Embryonic facial prominence (tissue), 1 donor: ENCODE data around the gene RFX3.

ENCODE experiments used
- DNase-seq: peaks from one replicate; pipeline ENCODE4 v3.0.0-alpha.2; 2016; ENCODE audit errors: extremely low spot score

Gene RFX3

GRCh38 chr9:3285365-3286161, 240.2 kb downstream of the RFX3 start:
- no peak for DNase-seq

- DNase-seq, result no peak
Observed at GRCh38 chr9:3282365-3282764, 243.4 kb downstream of the RFX3 start.

GRCh38 chr9:3281399-3281798, 244.4 kb downstream of the RFX3 start:
- no peak for DNase-seq

- DNase-seq, result no peak
Observed at GRCh38 chr9:3277200-3277599, 248.6 kb downstream of the RFX3 start.

GRCh38 chr9:3271581-3271980, 254.2 kb downstream of the RFX3 start:
- no peak for DNase-seq

- DNase-seq, result no peak
Observed at GRCh38 chr9:3271157-3271556, 254.6 kb downstream of the RFX3 start.

GRCh38 chr9:3268223-3268622, 257.6 kb downstream of the RFX3 start:
- no peak for DNase-seq

GRCh38 chr9:3263698-3264097, 262.1 kb downstream of the RFX3 start:
- no peak for DNase-seq

- DNase-seq, result no peak
Observed at GRCh38 chr9:3262826-3263529, 262.8 kb downstream of the RFX3 start.

GRCh38 chr9:3261484-3261883, 264.3 kb downstream of the RFX3 start:
- no peak for DNase-seq

GRCh38 chr9:3256571-3257330, 269.1 kb downstream of the RFX3 start:
- DNase-seq, result no peak

GRCh38 chr9:3251309-3251708, 274.5 kb downstream of the RFX3 start:
- DNase-seq, result no peak

GRCh38 chr9:3250741-3251140, 275.1 kb downstream of the RFX3 start:
- no peak for DNase-seq

GRCh38 chr9:3247211-3247610, 278.6 kb downstream of the RFX3 start:
- no peak for DNase-seq

- no peak for DNase-seq
Observed at GRCh38 chr9:3246241-3246640, 279.6 kb downstream of the RFX3 start.

GRCh38 chr9:3244963-3245653, 280.7 kb downstream of the RFX3 start:
- no peak for DNase-seq

- no peak for DNase-seq
Observed at GRCh38 chr9:3243683-3244082, 282.1 kb downstream of the RFX3 start.

GRCh38 chr9:3241290-3241689, 284.5 kb downstream of the RFX3 start:
- DNase-seq, result no peak

GRCh38 chr9:3240656-3241268, 285.0 kb downstream of the RFX3 start:
- DNase-seq, result no peak

GRCh38 chr9:3239240-3239639, 286.6 kb downstream of the RFX3 start:
- no peak for DNase-seq

GRCh38 chr9:3238236-3238635, 287.6 kb downstream of the RFX3 start:
- DNase-seq, result no peak

GRCh38 chr9:3237121-3237520, 288.7 kb downstream of the RFX3 start:
- no peak for DNase-seq
